ENCODE data around the gene KLRK1.
A peak's percentile ranks its signal among the peaks of the same experiment; 100 is the strongest.

KLRK1 gene

DNA sequence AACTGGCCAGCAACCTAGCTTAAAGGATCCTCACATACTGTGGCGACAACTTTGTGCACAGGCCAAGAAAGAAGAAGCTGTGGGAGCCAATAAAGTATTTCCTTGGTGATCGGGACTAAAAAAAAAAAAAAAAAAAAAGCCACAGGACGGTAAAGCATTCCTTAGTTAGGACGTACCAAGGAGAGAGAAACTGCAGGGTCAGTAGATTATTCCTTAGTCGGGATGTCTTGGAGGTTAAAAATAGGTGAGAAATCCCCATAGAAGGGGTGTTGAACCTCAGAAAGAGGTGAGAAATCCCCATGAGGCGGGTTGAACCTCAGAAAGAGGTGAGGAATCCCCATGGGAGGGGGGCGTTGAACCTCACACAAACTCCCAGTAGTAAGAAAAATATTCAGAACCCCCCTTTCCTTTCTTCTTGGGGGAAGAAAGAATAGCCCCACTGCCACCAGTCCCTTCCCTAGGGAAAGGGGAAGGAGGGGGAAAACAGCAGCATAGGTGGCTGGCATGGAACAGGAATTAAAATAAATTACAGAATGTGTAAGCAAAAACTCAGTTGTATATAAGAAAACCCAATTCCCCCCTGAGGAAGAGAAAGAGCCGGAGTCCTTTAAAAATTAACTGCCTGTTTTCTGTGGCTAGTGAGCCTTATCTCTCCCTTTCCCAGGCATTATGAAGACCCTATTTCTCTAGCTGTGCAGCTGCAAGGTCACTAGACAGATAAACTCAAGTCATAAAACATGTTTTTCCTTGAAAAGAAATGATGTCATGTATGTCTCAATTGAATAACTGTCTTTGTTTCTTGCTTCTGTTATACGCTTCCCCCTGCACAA, 26.8 kb downstream of the KLRK1 start (continued):
- TF ChIP-seq ZNF701 (tag by site-specific recombination; IDR thresholded peaks at IDR 0.05) (no peak), MZF1 (tag by site-specific recombination; IDR thresholded peaks at IDR 0.05; ENCODE audit: borderline replicate concordance) (peak; percentile 76; the same call in 1 of the 2 replicates), OVOL3 (tag by site-specific recombination; IDR thresholded peaks at IDR 0.05) (peak; percentile 87; the same call in 1 of the 2 replicates), KLF1 (tag by site-specific recombination; IDR thresholded peaks at IDR 0.05) (no peak), ZBTB8A (tag by site-specific recombination; IDR thresholded peaks at IDR 0.05) (peak; percentile 27; the same call in 1 of the 2 replicates), ZFP37 (tag by site-specific recombination; IDR thresholded peaks at IDR 0.05) (no peak), ZNF629 (tag by site-specific recombination; IDR thresholded peaks at IDR 0.05) (peak; percentile 71), ZNF311 (tag by site-specific recombination; IDR thresholded peaks at IDR 0.05; ENCODE audit: borderline replicate concordance) (no peak), ZNF843 (tag by site-specific recombination; IDR thresholded peaks at IDR 0.05) (peak; percentile 85), WT1 (tag by site-specific recombination; IDR thresholded peaks at IDR 0.05) (no peak), ZNF510 (tag by site-specific recombination; IDR thresholded peaks at IDR 0.05; ENCODE audit: insufficient replicate concordance) (no peak), ZNF560 (tag by site-specific recombination; IDR thresholded peaks at IDR 0.05; ENCODE audit: borderline replicate concordance) (no peak), ZBTB17 (tag by site-specific recombination; IDR thresholded peaks at IDR 0.05) (no peak), ZNF449 (tag by site-specific recombination; IDR thresholded peaks at IDR 0.05) (no peak), GLIS1 (tag by site-specific recombination; IDR thresholded peaks at IDR 0.05) (no peak), ZNF791 (tag by site-specific recombination; IDR thresholded peaks at IDR 0.05) (no peak), ZSCAN30 (tag by site-specific recombination; IDR thresholded peaks at IDR 0.05) (no peak), ZNF645 (tag by site-specific recombination; IDR thresholded peaks at IDR 0.05) (no peak), FEZF1 (tag by site-specific recombination; IDR thresholded peaks at IDR 0.05) (no peak; the same call in none of the 2 replicates), ZNF76 (tag by site-specific recombination; IDR thresholded peaks at IDR 0.05; ENCODE audit: borderline replicate concordance, low read depth) (no peak), BCL11B (tag by site-specific recombination; IDR thresholded peaks at IDR 0.05; ENCODE audit: low read depth) (no peak), ZNF248 (tag by site-specific recombination; IDR thresholded peaks at IDR 0.05) (no peak), YY2 (tag by site-specific recombination; IDR thresholded peaks at IDR 0.05) (no peak)

GRCh38 chr12:10362325-10362724, 27.5 kb downstream of the KLRK1 start:
- H3K4me1 ChIP-seq (ENCODE audit: control insufficient read depth, insufficient read depth, low read length): peaks cover 20% of the 10 kb centered on the region
- POLR2A ChIA-PET: no interaction called here
- no peak overlapping the region for H3K4me3 ChIP-seq (ENCODE audit: low read depth, low read length)
- CTCF ChIA-PET: interaction anchor here (0.7 kb wide), 1 partner anchor 21 kb away, joined by 4 read pairs; no protein-coding TSS in a partner anchor
- peak; percentile 75 for TF ChIP-seq ZBTB20 (tag by site-specific recombination; IDR thresholded peaks at IDR 0.05)
- no peak for TF ChIP-seq ZNF239 (tag by site-specific recombination; IDR thresholded peaks at IDR 0.05)
- peak overlapping the region; percentile 95 for H3K27ac ChIP-seq (ENCODE audit: extremely low read depth, low read depth, low read length)
- H3K9me3 ChIP-seq (ENCODE audit: control insufficient read depth, insufficient read depth, low read depth, low read length): no peaks in the 10 kb centered on the region
- no peaks in the 10 kb centered on the region for H3K36me3 ChIP-seq (ENCODE audit: control insufficient read depth in 2 of 2, insufficient read depth in 1 of 2, low read length in 2 of 2)

Measured in HEK293 (cell line).